NCI-H2171 treated with DMSO at 0.1 percent for 48 hours (cell line): ENCODE results near the gene LYST.

Experiments
- DNase-seq: peaks from one replicate; lab custom pipeline; 2025; lab: John Stamatoyannopoulos, UW

Gene LYST

DNA sequence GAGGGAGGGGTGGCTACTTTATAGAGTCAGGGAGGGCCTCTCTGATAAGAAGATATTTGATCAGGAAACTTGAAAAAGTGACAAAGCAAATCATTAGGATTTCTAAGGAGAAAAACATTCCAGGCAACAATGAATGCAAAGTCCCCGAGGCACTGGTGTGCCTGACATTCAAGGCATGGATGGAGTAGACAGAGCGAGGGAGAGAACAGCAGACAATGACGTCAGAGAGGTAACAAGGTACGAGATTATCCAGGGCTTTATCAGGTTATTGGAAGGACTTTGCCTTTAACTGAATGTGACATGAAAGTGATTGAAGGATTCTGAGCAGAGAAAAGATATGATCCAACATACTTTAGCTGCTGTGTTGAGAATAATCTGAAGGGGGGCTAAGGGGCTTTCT, 144.7 kb downstream of the LYST start:
- no peak for DNase-seq

DNA sequence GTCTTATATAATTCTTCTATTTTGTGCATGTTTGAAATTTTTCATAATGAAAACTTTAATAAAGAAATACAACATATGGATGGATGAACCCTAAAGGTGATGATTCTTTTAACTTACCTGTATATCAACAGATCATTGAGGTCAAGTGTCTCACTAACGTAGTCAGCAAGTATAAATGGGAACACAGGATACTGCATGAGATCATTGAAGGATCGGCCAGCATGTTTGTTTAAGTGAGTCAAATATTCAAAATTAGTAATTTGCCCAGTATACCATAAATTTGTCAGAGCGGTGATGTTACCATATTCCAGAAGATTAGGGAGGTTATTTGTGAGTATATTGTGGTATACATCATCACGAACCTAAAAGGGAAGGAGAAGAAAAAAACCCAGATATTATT, 146.2 kb downstream of the LYST start:
- no peak for DNase-seq

DNA sequence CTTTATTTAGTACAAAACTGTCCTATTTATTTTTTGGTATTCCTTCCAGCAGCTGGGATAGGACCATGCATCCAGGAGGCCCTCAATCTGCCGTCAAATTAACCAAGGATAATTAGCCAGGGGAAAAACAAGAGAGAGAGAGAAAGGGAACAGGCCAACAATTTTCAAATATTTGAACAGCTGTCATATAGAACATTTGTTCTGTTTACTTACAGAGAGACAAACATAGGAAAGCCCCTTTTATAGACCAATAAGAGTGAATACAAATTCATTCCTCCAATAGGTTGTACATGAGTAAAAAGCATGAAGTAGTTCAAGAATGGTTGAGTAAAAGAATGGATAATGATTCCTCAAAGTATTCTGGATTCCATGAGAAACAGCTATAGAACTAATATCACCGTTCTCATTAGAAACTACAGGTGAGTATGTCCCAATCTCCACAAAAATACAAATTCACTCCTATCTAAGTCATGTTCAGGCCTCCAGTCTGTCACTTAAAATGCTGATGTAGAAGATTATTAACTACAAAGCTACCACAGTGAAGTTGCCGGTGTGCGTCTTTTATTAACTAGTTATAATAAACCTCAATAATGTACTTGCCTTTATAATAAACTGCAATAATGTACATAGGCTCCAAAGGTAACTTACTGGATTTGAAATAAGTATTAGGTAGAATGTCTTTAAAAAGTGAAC, 152.4 kb downstream of the LYST start:
- peak; percentile 94 for DNase-seq

DNA sequence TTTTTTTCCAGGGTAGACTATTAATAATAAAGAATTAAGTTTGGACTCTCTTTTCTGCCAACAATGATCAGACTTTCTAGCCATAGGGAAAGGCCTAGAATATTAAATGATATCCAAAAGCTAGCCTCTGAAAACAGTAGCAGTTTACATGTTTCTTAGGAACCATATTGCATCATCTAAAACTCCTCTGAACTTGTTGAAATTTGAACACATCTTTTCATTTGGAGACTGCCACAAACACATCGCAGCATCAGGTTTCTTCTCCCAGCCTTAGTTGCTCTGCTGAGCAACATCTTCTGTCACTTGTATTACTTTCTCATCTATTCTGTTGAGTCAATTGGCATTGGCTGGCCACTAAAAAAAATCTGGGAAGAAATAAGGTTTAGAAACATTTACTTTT, 153.9 kb downstream of the LYST start:
- DNase-seq = peak; percentile 74

DNA sequence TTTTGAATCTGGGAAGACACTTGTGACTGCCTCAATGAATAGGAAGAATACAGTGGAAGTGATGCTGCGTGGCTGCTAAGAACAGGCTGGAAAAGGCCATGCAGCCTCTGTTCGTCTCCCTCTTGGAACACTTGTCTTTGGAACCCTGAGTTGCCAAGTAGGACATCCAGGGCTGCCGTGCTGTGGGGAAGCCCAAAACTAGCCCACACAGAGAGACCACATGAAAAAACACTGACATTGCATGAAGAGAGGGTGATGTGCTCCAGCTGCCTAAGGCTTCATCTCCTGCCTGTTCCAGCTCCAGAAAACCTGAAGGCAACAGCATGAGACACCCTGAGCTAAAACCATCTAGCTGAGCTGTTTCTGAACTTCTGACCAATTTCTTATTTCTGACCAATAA, 156.0 kb downstream of the LYST start:
- DNase-seq = no peak

DNA sequence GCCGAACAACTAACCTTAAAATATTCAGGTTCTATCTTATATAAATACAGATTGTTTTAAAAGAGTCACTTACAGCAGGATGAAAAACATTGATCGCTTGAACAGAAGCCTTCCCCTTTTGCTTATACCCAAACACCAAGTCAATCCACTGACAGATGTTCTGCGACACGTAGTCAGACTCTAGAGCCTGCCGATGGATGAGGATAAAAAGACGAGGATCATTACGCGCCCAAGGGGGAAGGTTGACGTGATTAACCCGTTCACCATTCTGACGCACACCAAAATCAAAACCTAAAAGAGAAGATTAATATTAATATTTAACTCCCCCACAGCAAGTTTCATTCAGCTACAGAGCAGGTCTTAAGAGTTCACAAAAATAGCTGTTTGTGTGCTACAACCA, 157.7 kb downstream of the LYST start:
- no peak for DNase-seq

DNA sequence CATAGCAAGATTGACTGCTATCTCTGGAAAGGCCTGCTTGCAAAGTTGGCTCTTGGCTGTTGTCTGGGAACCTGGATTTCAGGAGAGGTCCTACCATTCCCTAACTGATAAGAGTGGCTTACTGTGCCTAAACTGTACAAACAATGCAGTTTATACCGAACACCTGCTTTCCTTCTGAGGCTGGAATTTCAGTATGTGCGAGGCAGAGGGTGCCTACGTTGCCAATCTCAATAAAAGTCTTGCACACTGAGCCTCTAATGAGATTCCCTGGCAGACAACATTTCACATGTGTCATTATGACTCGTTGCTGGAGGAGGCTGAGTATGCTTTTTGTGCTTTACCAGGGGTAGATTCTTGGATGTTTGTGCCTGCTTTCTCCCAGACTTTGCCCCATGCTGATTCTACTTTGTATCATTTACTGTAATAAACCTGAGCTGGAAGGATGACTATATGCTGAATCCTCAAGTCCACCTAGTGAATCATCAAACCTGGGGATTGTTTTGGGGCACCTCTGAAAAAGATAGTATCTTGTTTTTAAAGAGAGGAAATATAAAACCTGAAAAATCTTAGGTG, 158.2 kb downstream of the LYST start:
- DNase-seq = no peak

DNA sequence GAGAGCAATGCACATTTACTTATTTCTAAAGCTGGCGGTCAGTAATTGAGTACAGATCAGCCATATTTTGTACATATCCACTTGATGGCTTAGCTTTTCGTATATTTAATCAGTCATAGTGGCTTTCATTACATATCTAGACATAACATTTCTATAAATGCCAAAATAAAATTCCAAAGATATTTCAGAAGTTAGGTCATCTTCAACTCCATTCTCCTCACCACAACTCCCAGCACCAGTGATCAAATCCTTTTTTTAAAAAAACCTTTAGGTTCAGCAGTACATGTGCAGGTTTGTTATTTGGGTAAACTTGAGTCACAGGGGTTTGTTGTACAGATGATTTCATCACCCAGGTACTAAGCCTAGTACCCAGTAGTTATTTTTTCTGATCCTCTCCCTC, 163.2 kb downstream of the LYST start:
- no peak for DNase-seq

DNA sequence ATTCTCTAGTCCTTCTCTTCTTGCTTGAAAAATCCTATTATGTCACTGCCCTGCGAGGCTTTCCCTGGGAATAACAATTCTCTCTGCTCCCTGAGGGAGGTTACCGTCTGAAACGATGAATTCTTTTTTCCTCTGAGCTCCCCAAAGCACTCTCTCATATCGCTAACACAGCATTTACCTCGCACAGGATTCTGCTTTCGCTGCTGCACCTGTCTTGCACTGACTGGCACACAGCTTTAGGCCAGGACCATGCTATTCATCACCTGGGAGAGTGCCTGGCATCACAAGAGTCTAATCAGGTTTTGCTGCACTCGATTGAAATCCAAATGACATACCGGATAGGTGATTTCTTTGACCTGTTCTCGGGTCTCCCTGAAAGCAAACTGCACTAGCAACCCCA, 164.3 kb downstream of the LYST start:
- DNase-seq = no peak

DNA sequence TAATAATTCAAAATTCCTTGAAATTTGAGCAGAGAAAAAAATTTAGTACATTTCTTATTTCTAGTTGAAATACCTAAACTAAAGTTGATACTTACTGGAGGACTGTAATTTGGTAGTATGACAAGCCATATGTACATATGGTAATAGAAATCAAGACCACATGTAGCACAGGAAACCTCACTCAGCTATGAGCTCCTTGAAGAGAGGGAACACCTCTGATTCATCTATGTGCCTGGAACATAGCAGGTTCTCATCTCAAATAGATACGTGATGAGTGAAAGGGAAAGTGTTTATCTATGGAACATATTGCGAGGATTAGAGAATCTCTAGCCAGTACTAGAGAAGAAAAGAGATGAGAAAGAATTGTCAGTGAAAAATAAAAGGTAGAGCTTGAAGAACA, 169.2 kb downstream of the LYST start:
- no peak for DNase-seq

DNA sequence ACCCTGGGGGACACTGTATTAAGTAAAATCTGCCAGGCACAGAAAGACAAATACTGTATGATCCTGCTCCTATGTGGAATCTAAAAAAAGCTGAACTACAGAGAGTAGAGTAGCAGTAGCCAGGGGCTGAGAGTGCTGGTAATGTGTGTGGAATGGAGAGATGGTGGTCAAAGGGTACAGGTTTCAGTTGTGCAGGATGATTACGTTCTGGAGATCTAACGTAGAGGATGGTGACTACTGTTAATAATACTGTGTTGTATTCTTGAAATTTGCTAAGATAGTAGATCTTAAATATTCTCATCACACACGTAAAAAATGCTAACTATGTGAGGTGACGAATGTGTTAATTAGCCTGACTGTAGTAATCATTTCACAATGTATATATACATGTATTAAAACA, 177.3 kb downstream of the LYST start:
- no peak for DNase-seq

DNA sequence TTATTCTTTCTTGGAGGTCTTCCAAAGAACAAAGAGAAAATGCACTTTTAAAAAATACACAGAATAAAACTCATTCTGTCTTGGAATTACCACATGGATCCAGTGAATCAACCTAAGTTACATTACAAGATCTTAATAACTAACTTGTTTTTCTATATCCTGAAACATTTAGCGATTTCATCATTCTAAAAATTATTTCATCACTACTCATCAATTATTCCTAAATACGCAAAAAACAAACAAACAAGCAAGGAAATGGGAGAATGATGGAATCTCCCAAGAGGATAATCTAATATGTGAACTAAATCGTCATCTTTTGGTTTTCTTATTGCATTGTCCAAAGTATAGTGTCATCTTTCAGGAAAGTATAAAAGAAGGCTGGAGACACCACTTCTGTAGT, 178.6 kb downstream of the LYST start:
- no peak for DNase-seq

DNA sequence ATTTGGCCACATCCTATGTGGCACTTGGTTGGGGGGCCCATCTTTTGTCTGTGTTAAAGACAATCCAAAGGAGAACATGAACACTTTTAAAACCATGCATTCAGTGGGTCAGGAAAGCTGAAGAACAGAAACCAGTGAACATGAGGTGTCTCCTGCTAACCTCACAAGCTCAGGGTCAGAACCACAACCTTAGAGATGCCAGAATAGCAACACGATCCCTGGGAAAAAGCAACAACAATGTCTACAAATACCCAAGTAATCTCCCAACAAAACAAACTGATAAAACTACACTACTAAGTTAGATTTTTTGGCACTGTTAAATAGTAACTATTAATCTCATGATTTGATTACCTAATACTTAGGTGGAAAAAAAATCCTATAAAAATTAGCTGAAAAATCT, 183.1 kb downstream of the LYST start:
- no peak for DNase-seq

DNA sequence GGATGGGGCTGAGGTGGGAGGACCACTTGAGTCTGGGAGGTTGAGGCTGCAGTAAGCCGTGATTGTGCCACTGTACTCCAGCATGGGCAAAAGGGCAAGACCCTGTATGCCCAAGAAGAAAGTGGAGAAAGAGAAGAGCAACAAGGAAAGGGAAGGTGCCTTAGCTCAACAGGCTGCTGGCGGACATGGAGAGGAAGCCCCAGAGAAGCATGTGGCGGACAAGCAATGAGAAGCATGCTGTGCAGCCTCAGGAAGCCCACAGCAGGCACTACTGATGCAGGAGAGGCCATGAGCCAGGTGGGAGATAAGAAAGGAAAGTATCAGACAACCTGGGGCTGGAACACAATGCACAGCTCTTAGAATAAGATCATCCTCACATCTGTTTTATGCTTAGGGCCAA, 184.5 kb downstream of the LYST start:
- DNase-seq = no peak

DNA sequence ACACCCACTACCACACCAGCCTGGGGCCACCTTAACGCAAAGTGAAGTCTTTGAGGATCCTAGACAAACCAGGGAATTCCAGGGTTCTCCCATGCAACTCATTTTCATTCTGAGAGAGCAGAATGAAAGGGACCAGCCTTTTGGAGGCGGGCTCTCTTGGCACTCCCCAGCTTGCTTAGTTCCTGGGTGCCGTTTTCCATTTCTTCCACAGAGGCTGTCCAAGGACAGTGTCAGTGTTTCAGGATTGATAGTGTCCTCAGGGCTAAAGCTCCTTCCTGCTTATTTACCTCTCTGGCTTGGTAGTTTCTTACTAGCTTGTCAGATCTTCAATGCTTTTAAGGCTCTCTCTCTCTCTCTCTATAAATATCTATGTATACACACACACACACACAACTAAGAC, 187.1 kb downstream of the LYST start:
- DNase-seq = no peak

DNA sequence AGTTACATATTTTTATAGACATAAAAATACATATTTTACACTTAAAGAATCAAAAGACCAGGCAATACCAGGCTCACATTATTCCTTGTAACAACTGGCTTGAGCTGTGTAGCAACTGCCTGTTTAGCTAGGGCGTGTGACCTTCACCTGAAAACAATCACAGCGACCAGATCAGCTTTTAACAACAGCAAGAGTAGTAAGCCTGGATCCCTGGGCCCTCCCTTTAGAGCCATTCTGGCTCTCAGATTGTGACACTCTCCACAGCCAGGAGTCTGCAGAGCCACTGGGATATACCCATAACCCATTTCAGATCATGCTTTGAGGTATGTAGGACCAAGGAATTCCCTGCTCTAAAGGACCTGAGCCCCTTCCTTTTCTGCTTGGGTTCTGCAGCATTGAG, 187.7 kb downstream of the LYST start:
- no peak for DNase-seq

DNA sequence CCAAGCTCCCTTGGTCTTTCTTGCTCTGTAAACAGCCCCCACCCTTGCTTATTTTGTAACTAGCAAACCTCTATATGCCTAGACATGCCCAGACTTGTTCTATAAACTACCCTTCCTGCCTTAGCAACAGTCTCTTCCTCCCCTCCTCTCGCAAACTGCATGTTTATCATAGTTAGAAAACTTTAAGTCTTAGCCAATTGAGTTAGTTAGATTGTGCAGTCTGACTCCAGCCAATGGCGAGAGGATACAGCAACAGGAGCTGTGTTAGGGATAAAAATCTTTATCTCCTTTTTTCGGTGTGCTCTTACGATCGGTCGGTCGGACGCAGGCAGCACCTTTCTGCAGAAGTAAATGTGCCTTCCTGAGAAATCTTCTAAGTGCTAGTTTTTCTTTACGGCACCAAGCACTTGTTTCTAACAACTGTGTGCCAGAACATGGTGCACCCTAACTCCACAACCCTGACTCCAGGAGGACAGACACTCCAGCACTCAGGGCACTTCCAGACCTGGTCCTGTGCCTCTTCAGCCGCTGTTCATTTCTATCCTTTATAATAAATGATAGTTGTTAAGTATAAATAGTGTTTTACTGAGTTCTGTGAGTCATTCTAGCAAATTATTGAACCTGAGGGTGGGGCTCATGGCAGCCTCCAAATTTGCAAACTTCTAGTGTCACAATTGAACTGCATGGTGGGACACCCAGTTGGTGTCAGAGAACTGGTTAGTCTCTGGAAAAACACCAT, 191.4 kb downstream of the LYST start:
- DNase-seq = no peak

DNA sequence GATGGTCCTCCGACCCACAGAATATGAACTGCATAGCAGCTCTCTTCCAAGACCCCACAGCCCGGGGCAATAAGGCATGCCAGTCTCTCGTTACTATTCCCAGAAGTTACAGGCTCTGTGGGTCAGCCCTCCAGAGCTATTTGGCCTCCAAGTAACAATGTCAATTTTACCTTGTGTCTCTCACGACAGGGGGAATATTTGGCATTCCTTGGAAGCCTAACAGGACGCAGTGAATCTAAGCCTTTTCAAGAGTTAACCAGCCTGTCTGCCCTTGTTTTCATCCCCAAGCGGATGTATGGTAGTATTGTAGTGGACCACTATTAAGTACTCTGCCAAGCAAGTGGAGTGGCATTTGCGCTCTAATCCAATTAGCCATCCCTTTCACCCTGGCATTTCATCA, 192.7 kb downstream of the LYST start:
- DNase-seq = no peak

DNA sequence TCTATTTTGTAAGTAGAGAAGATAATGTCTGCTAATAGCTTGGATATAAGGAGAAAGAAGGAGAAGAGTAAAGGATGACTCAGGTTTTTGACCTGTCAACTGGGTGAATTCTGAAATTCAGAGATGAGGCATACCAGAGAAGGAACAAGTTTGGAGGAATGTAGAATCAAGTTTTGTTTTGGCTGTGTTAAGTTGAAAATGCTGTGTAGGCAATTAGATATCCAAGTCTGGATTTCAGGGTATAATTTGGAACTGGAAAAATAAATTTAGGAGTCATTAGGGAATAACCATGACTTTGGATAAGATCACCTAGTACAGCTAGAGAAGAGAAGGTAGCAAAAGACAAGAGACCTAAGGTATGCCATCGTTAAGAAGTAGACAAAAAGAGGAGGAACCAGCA, 194.7 kb downstream of the LYST start:
- no peak for DNase-seq

DNA sequence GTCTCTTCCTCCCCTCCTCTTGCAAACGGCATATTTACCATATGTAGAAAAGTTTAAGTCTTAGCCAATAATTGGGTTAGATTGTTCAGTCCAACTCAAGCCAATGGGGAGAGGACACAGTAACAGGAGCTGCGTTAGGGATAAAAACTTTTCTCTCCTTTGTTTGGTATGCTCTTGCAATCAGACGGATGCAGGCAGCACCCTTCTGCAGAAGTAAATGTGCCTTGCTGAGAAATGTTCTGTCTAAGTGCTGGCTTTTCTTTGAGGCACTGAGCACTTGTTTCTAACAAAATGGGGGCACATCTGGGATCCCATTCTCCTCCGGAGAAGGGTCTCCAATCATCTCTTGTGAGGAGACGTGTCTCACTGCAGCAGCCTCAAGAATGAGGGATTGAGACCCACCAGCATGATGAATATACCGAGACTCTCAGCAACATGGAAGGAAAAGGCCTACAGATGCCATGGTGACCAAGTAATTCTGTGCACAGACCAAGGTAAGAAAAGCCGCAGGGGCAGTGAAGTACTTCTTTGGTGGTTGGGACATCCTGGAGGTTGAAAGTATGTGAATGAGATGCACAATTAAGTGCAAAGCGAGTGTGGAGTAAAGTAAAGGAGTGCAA, 196.4 kb downstream of the LYST start:
- no peak for DNase-seq

DNA sequence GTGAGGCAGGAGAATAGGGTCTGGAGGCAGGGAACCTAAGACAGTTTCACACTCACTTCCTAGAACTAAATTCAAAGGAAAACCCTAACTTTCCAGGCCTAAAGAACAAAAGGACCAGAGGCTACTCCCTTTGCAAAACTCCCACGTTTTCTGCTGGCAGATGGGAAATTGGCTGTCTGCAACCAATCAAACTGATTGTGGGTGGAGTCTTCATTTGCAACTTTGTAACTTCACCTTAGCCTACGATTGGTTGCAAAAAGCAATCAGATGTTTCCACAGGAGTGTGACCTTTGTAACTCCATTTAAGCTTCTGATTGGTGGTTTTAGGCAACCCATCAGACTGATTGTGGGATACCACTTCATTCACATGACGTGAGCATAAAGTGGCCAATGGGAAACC, 197.4 kb downstream of the LYST start:
- no peak for DNase-seq

DNA sequence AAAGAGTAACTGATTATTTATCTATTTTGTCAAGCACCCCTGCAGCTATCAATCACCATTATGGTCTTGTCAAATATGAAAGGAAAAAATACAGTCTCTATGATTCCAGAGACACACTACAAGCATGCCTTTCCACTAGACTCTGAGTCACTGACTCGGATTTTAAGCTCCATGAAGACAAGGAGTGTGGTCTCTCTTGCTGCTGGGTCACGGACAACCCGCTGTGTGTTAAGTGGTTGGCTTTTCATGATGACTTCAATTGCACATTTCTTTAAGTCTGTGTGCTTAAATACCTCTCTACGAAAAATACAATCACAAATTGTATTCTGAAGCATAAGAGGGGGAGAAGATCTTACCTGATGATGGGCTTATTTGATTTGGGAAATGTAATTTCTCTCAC, 203.1 kb downstream of the LYST start:
- no peak for DNase-seq

DNA sequence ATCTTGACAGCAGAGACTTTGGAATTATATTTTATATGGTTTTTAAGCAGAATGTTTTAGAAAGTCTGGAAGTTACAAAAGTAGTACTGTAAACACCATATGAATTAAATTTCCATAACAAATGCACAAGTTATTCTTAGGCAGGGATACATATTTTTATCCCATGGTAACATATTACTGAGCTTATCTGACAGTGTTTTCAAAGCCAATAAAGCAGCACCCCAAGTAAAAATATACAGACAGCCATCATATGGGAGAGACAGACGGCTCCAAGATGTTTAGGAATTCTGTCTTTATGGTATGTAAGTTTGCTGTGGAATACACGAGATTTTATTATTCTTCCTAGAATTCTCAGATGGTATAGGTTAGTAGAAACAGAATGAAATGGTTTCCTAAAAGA, 205.1 kb downstream of the LYST start:
- no peak for DNase-seq
